Left renal pelvis (tissue), 4 donors: Measurements from ENCODE around the gene SFMBT2. TPM values are rescaled to one million over a fixed set of nuclear protein-coding genes. Genes with fewer than 3 reads are reported as not detected.
A peak's percentile ranks its signal among the peaks of the same experiment; 100 is the strongest.

Experiments
- DNase-seq, 4 donors: peaks; one replicate each; pipeline ENCODE4 v3.0.0-alpha.2; 2013; ENCODE audit warnings: low read depth in 4 of 4, low spot score in 3 of 4
- polyA plus RNA-seq, 4 donors: library from polyadenylated mRNA; unstranded; fragments of 120-200 nt; gene quantifications; one replicate each; pipeline ENCODE4 v1.2.1, GENCODE V29; 2013; ENCODE audit not compliant: insufficient read length in 4 of 4

Gene SFMBT2
- 10 to 100 TPM in 1 of 4 donors, 1 to 10 TPM in 3; 6.3 to 10.3 (median 7.3) TPM for polyA plus RNA-seq

DNA sequence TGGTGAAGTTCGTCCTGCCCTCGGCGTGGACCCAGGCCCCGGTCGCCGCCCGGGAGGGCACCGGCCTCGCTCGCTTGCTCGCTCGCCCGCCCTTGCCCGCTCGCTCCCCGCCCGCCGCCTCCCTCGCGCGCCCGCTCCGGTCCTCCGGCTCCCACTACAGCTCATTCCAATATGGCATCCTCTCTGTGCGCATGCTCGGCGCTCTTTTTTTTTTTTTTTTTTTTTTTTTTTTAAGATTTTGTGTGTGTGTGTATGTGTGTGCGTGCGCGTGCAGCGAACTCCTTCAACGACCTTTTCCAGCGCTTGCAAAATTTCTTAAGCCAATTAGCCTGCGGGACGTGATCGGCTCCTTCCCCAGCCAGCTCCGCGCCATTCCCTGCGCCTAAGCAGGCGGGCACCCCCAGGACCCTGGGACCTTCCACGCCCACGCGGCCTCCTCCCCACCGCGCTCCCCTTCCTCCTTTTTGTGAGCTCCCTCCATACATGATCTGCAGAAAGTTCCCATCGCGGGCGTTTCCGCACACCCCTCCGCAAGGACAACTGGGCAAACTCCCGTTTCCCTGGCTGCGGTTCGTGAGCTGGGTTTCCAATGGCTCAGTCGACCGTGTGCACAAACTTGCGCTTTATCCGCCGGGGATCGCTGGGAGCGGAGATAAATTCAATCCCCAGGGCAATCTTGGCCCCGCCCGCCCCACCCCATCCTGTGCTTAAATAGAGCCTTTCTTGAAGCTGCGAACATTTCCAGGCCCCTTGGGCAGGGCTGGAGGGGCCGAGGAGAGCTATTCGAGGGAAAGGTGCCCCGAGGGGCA, at the start of gene SFMBT2:
Gene SFMBT2, minus strand, starts transcription at position 173 of the 809 bp plus-strand sequence. CDS start 29,136 bp downstream, outside the sequence.
- DNase-seq: peak in 1 of 4 donors; percentile 48

DNA sequence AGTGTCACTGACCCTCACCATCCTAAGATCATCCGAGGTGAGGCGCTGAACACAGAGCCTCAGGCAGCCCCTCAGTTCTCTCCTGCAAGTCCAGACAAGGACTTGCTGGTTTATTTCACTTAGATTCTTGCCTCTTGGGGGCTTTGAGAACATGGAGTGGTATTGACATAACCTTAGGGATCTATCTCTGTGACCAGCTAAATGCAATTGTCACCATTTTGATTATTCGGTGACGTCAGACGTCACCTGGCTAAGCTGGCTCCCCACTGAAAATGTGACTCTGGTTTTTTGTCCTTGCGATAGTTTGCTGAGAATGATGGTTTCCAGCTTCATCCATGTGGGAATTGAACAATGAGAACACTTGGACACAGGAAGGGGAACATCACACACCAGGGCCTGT, 49.2 kb upstream of the SFMBT2 start:
- no peak for DNase-seq

DNA sequence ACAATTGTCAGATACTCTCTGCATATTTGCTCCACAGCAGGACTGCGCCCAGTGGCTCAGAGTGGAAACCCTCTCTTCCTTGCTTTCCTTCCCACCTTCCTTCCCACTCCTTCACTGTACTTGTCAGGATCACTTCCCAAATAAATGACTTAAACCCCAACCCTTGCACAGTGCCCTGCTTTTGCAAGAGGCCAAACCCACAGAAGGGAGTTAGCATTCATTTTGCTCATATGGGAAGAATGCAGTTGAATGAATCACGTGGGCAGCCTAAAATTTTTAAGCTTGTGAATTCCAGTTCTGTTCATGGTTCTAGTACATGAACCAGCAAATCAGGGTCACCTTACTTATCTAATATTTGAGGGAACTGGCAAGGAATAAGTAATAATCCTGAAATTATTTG, 47.7 kb upstream of the SFMBT2 start:
- no peak for DNase-seq

DNA sequence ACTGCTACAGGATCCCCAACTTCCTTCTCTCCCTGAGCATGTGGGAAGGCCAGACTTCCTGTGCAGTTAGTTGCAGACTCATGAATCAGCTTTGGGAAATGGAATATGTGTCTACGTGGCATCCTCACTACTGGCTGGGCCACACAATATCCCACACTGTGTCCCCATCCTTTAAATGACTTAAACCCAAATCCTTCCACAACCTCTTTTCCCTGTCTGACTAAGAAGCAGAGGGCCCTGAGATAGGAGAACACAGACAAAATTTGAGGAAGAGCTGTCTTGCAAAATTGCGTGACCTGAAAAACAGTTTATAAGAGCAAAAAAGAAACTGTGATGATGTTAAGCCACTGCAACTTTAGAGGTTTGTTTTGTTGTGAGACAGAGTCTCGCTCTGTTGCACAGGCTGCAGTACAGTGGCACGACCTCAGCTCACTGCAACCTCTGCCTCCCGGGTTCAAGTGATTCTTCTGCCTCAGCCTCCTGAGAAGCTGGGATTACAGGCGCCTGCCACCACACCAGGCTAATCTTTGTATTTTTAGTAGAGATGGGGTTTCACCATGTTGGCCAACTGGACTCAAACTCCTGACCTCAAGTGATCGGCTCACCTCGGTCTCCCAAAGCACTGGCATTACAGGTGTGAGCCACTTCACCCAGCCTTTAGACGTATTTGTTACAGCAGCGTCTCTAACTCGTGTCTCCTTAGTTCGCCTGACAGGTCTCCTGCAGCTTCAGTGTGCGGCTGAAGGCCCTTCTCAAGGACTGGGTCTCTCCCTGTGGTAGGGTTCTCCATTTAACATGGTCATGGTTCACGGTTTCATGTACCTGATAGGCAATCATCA, 46.9 kb upstream of the SFMBT2 start:
- DNase-seq: no peak

DNA sequence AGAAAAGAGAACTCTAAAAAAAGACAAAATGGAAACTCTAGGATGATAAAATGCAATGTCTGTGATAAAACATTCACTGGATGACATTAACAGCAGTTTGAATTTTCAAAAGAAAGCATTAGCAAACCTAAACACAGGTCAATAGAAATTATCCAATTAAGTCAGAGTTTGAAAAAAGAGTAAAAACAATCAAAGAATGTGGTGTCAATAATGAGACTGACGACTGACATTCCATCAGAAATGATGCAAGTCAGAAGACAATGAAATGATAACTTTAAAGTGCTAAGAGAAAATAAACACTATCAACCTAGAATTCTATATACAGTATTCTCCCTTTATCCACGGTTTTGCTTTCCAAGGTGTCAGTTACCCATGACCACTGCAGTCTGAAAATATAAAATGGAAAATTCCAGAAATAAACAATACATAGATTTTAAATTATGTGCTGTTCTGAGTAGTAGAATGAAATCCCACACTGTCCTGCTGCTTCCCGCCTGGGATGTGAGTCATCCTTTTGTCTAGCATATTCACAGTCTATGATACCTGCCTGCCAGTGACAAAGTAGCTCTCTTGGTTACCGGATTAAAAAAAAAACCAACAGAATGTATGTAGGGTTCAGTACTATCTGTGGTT, 38.3 kb upstream of the SFMBT2 start:
- no peak for DNase-seq

DNA sequence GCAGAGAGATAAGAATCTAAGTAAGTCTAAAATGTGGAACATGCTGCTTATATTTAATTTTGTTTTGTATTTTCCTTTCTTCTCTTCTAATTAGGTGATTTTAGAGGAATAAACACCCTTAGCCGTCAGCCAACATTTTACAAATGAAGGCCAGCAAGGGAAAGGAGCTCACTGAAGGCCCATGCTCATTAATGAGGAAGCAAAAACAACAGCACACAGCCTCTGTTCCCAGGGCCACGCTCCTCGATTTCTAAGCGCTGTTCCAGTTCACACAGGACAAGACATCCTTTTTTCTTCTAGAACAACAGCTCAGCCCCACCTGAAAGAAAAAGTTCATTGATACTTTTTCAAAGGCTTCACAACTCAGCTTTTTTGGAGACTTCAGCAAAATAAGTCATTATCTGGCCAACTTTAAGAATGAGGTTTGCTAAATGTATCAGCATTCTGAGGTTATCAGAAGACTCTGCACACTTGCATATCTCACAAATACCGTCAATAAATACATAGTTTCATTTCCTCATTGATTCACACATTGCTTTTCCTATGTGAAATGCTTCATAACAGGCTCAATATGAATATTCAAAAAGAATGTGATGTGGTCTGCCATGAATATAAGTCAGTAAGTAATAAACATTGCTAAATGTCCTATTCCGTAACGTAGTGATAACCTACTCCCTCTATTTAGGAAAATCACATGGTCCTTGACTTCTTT, 34.8 kb upstream of the SFMBT2 start:
- DNase-seq: no peak

DNA sequence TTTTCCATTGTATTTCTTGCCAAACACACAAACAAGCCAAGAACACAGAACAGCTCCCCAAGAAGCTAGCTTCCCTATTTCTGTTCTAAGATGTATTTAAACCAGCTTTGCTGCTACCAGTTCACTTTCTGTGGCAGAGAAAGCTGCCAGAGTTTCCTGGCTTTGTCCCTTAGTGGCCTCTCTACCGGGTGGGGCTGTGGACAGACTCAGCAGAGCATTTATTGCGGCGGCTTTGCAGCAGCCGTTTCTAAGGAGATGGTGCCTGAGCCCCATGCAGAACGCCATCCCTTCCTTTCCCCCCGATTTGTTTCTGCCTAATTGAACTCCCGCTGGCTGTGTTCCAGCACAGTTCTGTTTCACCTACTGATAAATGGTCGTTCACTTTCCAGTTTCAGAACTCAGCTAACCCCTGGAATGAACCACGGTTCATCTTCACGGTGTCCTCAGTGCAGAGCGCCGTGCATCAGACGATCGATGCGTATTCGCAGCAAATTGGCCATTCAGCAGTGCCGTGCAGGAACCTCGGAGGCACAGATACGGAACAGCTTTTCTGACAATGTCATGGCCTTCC, 33.8 kb upstream of the SFMBT2 start:
- no peak for DNase-seq

DNA sequence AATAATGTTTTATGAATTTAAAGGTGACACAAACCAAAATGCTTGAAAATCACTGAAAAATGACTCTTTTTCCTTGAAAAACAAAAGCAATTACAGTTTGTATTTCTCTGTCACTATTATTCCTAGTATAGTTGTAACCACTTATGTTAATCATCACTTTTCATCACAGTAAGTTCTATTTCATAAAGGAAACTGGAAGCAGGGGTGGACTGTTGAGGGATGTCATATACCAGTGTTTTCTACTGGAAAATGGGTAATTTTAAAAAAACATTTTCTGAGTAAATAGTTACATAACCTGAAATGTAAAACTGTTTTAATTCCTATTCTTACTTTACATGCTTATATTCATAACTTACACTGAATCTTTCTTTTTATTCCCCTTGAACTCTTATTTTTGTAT, 32.2 kb upstream of the SFMBT2 start:
- DNase-seq: no peak

DNA sequence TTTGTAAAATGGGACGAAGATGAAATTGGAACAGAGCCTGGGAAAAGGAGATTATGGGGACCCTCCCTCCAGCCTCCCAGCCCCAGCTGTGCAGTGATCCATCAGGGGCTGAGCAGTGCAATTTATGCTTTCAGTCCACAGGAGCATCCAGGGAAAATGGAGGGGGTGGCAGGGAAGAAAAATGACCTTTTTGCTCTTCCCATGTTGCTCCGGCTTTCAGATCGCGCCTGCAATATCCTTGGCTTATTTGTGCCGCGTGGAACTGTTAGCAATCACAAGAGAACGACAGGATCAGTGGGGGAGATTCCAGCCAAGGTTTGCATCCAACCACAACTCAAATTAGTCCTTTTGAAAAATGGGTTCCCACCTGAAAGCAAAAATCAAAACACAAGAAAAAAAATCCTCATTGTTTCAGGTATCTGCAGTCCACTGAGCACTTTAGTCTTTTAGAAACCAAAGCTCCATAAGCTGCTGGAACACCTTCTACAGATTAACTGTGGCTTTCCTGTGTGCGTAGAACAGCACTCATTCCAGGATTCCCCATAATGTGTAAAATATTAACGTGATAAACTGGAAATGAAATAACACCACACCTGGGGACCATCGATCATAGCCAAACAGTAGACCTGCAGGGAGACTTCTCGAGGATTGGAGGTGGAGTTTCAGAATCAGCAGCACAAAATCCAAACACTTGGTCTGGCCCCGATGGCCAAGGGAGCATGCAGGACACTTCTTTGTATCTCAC, 30.7 kb upstream of the SFMBT2 start:
- DNase-seq: no peak

DNA sequence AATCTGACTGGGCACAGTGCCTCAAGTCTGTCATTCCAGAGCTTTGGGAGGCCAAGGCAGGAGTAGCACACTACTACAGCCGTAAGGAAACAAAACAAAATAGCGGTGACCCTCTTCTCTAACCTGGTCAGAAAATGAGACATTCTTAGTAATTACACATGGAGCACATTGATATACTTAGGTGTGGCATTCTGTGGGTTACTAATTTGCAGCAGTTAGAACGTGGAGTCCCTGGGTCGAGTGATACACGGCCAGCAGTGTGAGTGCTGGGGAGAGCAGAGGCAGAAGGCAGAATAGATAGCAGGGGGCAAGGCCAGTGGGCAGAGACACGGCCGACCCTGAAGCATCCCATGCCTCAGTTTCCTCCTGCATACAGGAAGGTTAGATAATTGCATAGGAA, 28.9 kb upstream of the SFMBT2 start:
- no peak for DNase-seq

DNA sequence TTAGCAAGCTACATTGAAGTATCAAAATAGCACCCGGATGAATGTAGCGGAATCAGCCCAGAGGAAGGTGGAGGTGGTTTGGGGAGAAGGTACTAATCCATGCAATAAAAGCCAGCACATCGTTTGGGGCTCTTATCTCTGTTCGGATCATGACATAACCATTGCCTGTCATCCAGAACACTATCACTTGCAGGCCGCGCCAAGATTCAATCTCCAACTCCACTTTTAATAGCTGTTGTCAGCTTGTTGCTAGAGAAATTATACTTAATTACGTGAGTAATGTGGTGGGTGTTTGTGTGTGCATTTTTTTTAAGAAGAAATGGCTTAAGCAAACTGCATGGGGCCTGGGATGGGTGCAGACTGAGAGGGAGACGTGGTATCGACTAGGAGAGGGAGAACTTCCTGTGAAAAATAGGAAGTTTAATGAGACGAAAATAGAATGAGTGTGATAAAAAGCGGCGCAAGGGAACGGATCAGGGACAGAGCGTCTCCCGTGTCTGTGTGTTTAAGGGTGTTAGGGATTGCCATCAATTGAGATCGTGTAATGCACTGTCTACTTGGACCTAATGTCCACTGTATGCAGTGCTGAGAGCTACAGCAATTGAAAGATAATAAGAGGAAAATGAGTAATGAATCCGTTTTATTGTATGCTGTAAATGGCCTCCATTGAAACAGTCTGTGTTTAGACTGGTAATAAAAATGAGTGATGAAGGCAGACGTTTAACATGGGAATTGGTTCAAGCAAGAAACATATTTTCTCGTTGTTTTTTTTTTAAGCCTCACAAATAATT, 27.6 kb upstream of the SFMBT2 start:
- DNase-seq: peak in 2 of 4 donors; percentile 40

DNA sequence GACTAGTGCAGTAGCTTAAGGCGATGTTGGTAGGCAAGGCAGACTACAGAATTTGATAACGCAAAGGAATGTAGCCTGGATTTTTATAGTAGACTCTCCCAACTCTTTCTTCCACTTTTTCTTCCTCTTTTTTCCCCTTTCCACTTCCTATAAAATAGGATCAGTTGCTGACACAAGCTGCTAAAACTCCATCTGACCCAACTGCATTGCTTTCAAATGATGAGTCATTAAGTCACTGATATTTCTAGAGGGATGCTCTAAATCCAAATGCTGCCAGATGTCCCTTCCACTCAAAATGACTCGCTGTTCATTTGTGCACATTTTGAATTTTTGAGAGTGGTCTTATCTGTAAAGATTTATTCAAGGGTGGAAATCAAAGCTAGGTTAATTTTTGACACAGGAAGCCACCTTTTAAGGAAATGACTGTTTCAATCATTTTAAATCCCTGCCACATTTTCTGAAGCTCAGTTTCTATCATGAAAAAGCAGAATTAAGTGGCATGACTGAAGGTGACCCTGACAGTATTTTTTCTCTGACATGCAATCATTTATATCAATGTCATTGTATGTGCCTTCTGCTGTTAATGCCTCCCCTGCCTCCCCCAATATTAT, 25.8 kb upstream of the SFMBT2 start:
- no peak for DNase-seq

DNA sequence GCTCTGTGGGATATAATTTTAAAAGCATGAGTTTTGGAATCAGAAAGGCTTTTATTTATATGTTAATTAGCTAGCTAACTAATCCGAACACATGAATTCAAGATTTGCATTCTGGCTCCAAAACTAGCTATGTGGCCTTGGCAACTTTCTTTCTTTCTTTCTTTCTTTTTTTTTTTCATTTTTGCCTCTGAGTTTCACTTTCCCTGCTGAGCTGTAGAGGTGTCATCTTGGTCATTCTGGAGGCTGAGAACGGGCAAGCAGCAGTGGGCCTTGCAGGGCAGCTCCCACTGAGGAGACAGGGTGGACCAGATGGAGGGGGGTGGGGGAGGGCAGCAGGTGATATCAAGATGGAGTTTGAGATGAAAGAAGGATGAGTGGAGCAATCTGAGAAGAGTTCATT, 24.8 kb upstream of the SFMBT2 start:
- no peak for DNase-seq

DNA sequence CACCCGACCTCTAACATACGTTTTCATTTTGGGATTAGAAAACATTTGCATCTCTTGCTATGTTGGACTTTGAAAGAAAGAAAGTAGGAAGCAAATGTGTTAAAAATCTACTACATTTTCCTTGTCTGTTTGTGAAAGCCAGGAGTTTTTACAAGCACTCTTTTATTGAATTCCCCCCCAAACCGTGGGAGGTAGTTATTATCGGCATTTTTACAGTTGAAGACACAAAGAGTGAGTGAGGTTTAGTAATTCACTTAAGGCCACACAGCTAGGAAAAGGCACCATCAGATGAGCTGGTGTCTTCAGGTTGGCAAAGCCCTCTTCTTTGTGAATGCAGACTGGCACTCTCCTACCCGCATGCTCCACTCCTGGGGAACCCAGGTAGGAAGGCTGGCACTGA, 23.5 kb upstream of the SFMBT2 start:
- DNase-seq: no peak

DNA sequence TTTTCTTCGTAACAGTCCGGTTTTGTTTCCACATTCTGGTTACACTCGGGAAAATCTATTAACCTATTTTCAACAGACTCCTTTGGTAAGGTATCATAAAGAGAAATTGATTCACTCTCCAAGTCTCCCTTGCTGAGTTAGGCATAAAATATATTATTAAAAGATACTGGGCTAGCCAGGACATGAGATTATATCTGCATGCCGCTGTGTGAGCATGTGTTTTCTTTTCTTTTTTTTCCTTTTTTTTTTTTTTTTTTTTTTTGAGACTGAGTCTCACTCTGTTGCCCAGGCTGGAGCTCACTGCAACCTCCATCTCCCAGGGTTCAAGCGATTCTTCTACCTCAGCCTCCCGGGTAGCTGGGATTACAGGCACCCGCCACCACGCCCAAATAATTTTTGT, 23.0 kb upstream of the SFMBT2 start:
- DNase-seq: no peak

DNA sequence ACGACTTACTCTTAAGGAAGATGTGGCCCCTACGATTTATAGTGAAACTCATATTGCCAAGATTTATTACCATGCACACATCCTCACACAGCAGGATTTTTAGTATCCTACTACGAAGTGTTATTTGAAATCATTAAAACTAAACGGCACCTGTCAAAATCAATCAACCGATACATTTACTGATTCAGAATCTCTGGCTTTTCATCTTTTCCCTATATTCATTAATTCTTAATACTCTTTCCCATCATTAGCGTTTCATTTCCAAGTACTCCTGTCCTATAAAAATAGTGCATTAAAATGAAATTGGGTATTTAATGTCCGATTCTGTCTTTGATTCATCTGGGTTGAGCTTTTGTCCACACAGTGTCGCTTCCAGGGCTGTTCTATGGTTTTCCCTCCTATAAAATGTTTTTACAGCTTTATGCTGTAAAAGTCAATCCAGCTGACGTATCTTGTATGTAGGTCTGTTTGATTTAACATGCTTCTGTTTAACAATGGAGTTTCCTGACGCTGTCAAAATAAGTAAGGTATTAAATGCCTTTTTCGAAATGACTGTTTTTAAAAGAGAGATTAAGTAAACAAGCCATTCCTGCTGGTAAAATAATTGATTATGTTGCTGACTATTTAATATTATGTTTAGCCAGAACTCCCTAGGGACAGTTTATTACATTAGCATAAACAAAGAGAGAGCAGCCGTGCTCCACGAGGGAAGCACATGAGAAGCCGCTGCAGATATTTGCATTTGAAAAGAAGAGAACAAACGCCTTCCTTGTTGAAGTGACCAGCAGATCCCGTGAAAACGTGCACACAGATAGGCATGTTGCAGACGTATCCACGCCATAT, 22.3 kb upstream of the SFMBT2 start:
- no peak for DNase-seq

DNA sequence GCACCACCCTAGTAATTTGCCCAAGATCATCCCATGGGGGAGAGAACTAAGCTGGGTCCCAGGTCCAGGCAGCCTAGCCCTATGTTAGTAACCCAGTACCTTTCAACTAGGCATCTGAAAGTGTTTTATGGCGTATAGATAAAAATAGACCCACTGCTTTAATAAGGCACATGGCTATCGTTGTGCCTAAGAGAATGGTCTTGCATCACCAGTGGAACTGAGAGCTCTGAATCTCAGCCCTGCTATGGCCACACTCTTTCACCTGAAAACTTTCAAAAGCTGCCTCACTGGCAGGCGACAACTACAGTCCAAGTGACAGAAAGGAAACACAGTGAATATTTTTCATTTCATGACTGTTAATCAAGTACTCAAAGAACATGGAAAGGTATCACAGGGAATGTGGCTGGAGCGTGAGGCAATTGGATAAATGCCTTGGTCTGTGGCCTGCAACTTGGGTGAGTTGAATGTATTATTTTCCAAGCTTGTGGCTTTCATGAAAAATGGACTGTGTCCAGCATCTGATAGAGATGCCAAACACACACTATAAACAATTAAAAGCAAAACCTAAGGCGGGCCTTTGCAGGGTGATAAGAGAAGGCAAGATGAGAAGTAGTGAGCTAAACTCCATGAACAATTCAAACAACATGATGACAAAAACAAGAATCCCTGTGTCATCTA, 18.0 kb upstream of the SFMBT2 start:
- no peak for DNase-seq
